GM18511 (cell line): ENCODE results near the gene P4HA2.

Experiments
- ATAC-seq: cut with Tn5 transposase; IDR thresholded peaks from one replicate; pipeline ENCODE4 v1.9.1; 2021; ENCODE audit warnings: mild to moderate bottlenecking, moderate library complexity; ENCODE audit not compliant: unreplicated experiment

P4HA2 gene

DNA sequence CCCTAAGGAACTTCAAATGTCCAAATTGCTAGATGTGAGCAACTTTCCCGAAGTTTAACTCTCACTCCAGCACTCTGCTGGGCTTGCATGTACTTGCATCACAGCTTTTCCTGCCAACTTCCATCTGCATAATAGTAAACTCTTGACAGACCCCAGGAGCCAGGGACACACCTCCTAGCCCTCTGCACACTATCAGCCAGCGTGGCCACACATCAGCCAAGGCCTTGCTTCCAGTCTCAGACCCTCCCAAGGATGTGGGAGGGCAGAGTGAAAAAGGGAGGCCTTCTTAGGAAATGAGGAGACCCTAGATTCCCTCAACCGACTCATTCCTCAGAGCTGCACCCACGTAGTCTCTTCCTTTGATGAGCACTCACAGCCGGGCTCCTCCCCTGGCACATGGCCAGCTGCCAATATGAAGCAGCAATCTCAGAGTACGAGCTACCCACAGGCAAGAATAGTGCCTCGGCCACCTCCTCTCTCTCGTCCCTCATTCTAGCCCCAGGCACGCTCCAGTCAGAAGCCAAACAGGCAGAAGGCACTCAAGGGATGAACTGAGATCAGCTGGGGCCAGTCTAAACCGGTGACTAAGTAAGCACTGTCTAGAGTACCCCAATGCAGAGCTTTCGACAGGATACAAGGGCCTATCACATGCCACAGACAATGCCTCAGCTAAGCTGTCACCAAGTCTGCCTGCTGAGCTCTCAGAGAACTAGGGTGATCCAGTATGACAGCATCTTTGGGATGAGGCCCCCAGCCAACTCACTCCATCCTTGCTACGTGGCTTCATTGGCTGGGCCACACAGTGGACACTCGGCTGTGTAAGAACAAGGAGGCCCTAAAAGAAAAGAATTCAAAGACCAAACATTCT lies 2.3 kb downstream of the P4HA2 start:
- no peak for ATAC-seq

DNA sequence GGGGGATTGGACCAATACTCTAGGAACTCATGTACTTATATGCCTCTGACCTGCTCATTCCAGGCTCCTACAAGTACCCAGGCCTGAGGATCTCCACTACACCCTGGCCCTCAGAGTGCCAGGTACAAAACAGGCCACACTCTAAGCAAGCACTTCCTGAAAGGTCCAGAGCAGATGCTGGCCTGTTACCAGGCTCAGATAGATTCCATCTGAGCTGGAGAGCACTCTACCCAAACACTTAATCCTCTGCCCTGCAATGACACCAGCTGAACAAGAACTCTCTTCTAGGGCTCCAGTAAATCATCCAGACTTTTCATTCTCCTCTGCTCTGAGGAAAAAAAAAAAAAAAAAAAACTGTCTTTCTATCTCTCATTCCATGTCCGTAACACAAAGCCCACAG lies 2.9 kb downstream of the P4HA2 start:
- ATAC-seq = no peak

DNA sequence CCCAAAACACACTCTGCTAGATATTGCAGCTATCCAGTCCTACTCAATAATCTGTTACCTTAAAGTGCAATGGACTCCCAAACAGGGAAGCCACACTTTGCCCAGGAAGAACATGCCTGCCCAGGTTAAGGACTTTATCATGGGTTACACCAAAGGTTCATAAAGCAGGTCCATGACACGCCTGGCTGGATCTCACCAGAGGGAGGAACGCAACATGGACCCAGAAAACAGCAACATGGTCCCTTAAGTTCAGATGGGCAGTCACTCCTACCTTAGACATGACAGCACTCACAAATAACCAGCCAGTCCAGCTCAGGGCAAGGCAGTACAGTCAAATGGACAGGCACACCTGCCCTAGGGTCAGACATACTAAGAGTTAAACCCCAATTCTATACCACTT lies 3.8 kb downstream of the P4HA2 start:
- ATAC-seq = no peak

DNA sequence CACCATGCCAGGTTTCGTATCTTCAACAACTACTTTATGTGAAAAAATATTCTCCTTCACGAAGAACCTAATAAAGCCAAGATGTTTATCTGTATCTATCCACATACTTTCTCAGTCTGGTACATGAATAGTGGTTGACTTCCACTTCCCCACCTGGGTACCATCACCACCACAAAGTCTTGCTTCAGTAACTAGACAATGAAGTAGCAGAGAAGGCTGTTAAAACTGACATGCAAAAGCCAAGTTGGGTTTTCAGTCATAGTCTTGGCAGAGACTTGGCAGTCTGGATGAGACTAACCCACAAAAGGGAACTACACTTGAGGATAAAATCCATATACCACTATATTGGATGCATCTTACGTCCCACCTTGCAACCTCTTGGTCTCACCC lies 5.0 kb downstream of the P4HA2 start:
- peak; percentile 87 for ATAC-seq

DNA sequence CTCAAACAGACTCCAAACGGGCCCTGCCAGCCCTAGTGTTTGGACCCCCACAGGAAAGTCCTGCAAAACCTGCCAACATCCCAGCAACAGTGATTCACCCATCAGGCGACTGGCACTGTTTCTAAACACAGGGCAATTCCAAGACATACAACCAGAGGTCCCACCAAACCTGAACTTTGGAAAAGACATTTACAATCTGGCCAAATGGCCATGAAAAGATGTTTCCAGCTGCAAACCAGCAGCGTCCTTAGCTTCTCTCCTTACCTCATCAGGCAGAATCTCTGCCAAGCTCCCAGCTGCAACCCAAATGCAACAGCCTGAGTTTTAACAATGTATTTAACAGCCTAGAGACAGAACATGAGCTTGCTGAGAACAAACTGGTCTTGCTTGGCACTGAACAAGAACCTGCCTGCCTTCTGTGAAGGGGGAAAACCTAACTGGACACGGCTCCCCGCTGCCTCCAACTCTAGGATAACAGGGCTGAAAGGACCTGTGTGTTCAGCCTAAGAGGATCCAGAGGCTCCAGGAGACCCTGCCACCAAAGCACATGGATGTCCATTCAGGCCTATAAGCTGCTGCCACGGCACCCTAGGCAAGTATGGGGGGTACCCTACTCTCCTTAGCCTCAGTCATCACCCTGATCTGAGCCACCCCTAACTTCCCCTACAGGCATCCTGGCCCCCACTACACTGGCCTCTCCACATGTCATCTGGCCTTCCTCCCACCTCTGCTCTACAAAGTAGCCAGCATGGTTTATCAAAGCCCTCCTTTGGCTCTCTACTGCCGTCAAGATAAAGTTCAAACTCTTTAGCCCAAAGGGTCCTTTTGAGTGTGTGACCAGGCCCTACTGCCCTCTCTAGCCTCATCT lies 5.6 kb downstream of the P4HA2 start:
- peak; percentile 30 for ATAC-seq

DNA sequence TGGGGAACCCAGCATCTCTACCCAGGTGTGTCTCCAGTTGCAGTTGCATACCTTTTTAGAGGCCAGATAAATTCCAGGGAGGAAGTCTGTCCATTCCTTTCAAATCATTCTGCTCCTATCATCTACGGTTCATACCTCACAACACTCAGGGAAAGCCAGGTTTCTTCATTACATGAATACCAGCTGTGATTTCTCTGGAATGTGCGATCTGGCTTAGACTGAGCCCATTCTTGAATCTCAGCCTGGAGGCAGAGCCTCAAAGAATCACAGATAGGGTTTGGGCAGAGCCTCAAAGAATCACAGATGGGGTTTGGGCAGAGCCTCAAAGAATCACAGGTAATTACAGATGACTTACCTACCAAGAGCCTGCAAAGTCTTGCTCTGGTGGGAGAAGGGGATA lies 7.2 kb downstream of the P4HA2 start:
- ATAC-seq = no peak

DNA sequence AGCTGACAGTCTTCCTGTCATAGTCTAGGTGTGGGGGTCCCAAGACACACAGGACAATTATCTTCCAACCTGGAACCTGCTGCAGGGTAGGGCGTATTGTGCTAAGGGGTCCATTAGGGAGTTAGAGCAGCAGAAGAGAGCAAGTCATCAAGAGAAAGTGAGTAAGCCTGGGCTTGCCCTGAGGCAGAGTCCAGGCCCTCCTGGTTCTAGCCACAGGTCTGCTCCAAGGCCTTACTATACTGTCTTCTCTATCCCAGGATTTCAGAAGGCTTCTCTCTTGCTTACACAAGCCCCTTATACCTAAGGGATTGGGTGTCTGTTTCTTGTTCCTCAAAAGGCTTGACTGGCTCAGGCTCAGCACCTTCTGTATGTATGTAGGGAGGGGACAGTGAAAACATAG lies 7.7 kb downstream of the P4HA2 start:
- ATAC-seq = no peak

DNA sequence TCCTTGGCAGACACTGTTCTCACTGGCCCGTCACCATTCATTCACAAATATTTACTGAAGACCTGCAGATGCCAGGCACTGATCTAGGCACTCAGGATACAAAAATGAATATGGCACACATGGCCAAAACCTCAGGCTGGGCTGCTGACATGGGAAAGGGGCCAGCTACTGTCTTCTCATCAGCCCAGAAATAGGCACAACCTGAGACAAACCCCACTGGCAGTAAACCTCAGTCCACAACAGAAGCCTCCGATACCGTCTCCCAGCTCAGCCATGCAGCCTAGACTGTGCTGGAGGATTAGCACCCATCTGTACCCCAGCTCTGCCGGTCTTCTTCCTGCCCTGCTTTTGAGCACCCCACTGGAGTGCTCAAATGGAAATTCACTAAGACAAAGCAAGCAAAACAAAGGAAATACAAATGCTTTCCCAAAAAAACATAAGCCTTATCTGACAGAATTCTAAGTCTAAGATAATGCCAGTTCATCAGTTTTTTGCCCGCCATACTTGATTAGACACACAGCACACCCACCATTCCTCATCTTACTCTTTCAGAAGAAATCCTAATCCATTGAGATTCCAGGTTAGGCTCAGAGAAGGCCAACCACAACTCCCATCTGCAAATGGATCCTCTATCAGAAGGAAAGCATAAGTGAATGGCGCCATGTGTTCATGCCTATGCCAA lies 8.2 kb downstream of the P4HA2 start:
- no peak for ATAC-seq

DNA sequence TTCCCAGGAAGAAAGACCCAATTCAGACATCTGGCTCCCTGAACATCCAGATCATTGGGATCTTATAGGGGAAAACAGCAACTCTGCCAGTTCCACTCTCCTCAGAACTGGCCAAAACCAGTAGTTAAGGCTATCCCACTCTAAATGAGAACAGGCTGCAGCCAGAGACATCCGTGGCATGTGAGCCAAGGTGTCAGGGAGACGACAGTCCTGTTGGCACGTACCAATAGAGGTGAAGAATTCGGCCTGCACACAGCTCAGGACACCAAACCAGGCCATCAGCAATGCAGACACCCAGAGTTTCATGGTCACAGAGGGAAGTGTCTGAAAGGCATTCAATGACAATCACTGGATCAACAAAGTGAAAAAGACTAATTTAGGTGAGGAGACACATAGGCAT lies 9.3 kb downstream of the P4HA2 start:
- ATAC-seq = no peak

DNA sequence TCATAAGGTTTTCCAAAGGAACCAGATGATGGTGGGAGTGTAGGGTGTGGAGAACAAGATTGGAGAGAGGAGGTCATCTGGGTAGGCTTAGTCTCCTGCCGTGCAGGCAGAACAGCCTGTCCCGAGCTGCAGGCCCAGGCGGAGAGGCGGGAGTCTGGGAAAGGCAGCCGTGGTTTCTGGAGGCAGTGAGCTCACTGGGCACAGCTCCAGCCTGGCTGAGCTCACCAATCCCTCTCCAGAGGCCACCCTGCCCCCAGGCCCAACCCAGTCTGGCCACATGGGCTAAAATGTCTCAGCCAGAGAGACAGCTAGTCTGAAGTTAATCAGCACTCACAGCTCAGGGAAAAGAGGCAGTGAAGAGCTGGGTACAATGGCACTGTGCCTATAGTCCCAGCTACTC lies 12.3 kb downstream of the P4HA2 start:
- no peak for ATAC-seq

DNA sequence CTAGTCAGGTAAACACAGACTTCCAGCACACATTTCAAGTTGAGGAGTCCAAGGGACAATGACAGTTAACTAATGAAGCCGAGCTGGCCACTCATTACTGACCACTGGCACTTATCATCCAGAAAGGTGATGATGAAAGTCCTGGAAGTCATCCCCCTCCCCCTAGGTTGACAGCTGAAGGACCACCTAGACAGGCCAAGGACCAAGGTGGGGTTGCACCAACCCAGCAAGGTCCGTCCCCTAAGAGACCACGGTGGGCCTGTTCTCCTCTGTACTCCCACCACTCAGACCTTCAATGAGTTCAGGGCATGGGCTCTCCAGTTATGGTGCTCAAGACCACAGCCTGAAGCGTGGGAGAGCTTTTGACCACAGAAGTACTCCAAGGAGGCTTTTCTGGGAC lies 13.2 kb downstream of the P4HA2 start:
- no peak for ATAC-seq

DNA sequence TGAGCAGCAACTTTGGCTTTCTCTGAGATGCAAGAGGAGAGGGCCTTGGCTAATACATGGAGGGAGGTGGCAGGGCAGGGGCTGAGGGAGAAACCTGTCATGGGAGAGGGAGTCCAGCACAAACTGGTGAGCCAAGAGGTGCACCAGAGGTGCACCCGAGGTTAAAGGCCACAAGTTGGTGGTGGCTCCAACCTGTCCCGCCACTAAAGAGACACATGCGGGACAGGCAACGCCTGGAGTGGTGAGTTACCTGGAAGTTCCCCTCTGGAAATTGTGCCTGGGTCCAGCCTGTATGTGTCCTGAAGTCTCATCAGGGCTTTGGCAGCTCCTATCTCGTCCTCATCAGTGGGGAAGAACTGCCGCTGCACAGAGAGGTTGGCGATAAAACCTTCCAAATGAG lies 14.0 kb downstream of the P4HA2 start:
- ATAC-seq = no peak

DNA sequence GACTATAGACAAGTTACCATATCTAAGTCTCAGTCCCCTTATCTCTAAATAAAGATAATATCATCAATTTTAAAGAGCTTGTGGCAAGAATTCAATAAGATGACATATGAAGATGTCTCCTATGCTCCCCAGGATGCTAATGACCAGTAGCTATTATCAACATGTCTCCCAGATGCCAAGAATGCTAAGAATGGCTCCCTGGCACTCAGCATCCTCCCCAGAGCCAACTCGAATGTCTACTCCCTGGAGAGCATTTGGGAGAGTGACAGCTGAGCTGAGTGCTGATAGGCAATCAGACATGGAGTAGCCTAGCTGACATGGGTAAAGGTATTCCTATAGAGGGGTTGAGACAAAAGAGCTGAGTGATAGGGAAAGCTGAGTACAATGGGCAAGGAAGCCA lies 15.9 kb downstream of the P4HA2 start:
- ATAC-seq = no peak

DNA sequence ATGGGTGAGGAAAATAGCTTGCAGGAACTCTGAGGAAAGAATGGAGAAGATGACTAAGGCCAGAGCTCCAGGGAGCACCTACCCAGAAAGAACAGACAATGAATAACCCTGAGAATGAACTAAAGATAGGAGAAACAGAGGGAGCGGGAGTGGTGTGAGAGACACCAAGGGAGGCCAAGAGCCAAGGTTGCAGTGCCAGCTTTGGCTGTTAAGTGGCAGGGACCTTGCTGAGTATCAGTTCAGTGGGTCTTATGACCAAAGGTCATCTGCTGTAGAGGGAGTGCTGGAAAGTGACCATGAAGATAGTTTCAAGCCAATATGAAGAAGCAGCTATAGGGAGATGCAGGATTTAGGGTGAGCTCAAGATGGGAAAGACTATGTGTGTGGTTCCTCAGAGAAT lies 16.7 kb downstream of the P4HA2 start:
- ATAC-seq = no peak

DNA sequence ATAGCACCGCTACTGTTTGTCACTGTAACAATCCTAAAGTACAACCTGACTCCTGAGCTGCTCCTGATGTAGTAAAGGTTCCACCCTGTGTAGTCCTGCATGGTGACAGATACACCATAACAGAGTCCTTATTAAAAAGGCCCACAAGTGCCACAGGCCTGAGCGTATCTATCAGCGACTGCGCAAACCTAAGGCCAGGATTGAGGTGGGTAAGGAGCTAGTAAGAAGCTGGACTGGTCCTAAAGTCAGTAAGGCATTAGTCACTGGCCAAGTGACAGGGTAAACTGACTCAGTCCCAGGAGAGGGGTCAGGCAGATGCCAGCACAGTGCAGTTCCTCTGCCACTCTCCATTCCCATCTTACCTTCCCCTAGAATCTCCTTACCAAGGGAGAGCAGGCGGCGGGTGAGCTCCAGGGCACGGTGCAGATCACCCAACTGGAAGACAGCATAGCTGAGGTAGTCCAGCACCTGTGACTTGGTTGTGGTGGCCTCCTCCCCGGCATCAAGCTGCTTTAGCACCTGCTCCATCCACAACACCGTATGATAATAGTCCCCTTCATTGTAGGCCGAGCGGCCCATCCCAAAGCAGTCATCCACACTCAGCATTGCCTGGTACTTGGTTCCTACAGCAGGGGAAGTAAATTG lies 17.6 kb downstream of the P4HA2 start:
- ATAC-seq = no peak

DNA sequence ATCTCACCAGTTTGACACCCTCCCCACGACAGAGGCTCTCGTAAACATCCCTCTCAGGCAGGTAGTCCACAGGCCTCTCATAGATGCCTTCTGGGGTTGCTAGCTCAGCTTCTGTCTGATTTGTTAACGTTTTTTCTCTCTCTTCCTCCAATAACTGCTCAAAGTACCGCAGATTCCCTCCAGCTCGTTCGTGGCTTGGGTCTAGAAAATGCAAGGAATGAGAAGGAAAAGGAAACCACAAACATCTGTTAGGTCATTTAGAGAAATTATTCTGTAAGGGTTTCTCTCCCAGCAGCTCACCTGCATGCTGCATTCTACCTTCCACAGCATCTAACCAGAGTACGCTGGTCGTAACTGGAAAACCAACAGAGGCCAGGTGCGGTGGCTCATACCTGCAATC lies 18.5 kb downstream of the P4HA2 start:
- ATAC-seq = no peak

DNA sequence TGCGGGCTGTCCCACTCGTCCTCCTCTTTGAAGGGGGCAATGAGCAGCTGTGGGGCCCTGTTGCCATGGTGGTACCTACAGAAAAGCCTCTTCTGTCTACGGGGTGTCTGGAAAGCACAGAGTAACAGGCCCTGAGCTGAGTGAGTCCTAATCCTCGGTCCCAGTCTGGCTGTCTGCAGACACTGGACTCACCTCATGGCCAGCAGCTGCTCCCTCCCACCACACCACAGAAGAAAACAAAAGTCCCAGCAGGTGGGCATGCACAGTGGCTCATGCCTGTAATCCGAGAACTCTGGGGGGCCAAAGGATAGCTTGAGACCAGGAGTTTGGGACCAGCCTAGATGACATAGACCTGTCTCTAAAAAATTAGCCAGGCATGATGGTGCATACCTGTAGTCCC lies 19.9 kb downstream of the P4HA2 start:
- ATAC-seq = no peak

DNA sequence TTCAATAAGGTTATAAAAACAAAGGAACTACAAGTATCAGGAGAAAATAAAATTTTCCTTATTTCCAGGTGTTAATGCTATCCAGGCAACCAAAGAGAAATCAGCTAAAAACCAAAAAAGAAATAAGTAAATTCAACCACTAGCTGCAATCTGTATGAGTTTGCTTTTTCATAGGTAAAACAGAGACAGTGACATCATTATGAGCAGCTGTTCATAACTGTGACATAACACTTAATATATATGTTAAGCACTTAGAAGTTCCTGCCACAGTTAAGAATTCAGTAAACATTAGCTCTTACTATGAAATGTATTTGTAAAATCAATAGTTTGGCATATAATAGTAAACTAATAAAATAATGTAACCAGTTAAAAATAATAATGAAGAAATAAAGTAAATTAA lies 20.9 kb downstream of the P4HA2 start:
- ATAC-seq = no peak

DNA sequence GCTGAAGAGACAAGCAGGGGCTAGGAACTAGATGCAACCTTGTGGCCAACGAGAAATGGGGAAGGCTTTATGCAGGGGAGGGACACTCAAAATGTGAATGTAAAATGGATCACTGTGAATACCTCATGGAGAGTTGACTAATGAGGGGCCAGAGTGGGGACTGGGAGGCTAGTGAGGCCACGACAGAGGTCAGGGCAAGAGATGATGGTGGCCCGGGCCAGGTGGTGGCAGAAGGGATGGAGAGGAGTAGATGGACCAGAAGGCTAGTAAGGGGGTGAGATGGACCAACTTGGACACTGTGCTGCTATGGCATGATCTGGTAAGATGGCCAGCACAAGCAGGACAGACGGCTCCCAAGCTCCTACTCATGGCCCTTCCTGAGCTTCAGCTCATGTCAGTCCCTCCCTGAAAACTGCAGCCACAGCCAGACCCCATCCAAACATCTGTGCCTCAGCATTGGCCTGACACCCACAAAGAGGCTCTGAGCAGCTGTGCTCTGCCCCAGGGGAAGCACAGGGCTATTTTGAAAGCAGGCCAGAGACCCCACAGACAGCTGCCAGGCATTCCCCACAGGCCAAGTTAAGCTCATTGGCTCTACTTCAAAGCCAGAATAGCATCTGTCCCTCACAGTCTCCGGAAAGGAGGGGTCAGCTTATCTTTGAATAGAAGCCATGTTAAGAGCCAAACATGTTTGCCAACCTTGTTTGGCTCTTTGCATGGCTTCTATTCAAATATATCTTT lies 22.1 kb downstream of the P4HA2 start:
- ATAC-seq = peak; percentile 44

DNA sequence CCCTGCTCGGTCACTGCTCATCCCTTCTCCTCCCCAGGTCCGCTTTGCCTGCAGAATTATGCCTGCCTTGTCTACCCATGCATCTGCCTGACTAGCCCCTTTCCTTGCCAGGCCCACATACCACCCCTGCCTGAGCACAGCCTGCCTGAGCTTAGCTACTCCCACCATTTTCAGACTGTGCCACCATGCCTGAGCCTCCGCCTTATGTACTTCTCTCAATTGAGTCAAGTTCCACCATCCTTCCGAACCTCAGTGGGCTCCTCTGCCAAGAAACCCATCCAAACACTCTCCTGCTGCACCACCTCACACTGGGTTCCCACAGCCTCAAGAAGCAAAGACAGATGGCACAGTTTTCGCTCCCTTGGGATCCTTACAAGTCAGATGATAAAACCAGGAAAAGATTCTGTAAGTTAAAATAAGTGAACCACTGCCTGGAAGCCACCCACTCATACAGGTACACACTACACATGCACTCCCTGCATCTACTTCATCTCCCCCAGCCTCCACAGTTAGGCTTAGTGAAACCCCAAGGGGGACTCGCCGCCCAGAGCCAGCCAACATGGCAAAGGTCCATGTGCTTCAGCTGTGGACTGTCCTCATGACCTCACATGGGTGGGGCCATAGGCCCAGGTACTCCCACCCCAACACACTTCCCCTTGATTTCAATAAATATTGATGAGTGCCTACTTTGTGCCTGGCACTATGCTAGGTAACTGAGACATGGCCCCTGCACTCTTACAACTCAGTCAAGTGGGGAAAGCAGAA lies 23.1 kb downstream of the P4HA2 start:
- ATAC-seq = no peak
